GM23248 (cell line): ENCODE data around the gene TMC8. TPM values are rescaled to one million over a fixed set of nuclear protein-coding genes. Genes with fewer than 3 reads are reported as not detected.

ENCODE experiments used
- DNase-seq: peaks from one replicate; pipeline ENCODE4 v3.0.0-alpha.2; 2015
- H2AFZ ChIP-seq: fragments of 200-600 bp; sonication (generic); 2 replicates; pipeline ENCODE4 v1.6.1; 2016; ENCODE audit warnings: antibody characterized with exemption
- H3F3A ChIP-seq: fragments of 200-600 bp; sonication (generic); 2 replicates; pipeline ENCODE4 v1.6.1; 2016; ENCODE audit warnings: mild to moderate bottlenecking, antibody characterized with exemption, mixed run types; ENCODE audit not compliant: insufficient read depth
- H3K27ac ChIP-seq: fragments of 200-600 bp; sonication (generic); 2 replicates; pipeline ENCODE4 v1.5.1; 2016; ENCODE audit warnings: mild to moderate bottlenecking
- H3K27me3 ChIP-seq: fragments of 200-600 bp; sonication (generic); replicated peaks from 2 replicates; pipeline ENCODE4 v1.6.1; 2016; ENCODE audit warnings: mild to moderate bottlenecking; ENCODE audit not compliant: insufficient read depth
- H3K36me3 ChIP-seq: fragments of 200-600 bp; sonication (generic); 2 replicates; pipeline ENCODE4 v1.6.1; 2016; ENCODE audit warnings: low read depth, mild to moderate bottlenecking
- H3K4me1 ChIP-seq: fragments of 200-600 bp; sonication (generic); 2 replicates; pipeline ENCODE4 v1.6.1; 2016; ENCODE audit warnings: mild to moderate bottlenecking; ENCODE audit not compliant: insufficient read depth
- H3K4me2 ChIP-seq: fragments of 200-600 bp; sonication (generic); one replicate; pipeline ENCODE4 v1.6.1; 2016; ENCODE audit warnings: mild to moderate bottlenecking; ENCODE audit not compliant: unreplicated experiment
- H3K4me3 ChIP-seq: fragments of 200-600 bp; sonication (generic); 2 replicates; pipeline ENCODE4 v1.5.1; 2016; ENCODE audit warnings: mild to moderate bottlenecking
- H3K79me2 ChIP-seq: fragments of 200-600 bp; sonication (generic); 2 replicates; pipeline ENCODE4 v1.6.1; 2016; ENCODE audit warnings: mild to moderate bottlenecking; ENCODE audit not compliant: insufficient read depth
- H3K9ac ChIP-seq: fragments of 200-600 bp; sonication (generic); 2 replicates; pipeline ENCODE4 v1.6.1; 2016; ENCODE audit warnings: mild to moderate bottlenecking
- H3K9me2 ChIP-seq: fragments of 200-600 bp; sonication (generic); 2 replicates; pipeline ENCODE4 v1.6.1; 2016; ENCODE audit warnings: mixed run types, mild to moderate bottlenecking, moderate library complexity; ENCODE audit not compliant: insufficient read depth
- H3K9me3 ChIP-seq: fragments of 200-600 bp; sonication (generic); one replicate; pipeline ENCODE4 v1.6.1; 2017; ENCODE audit warnings: low read depth
- H4K20me1 ChIP-seq: fragments of 200-600 bp; sonication (generic); 2 replicates; pipeline ENCODE4 v1.6.0; 2016; ENCODE audit not compliant: insufficient read depth
- EZH2 ChIP-seq: fragments of 200-600 bp; sonication (generic); IDR thresholded peaks from 2 replicates; pipeline ENCODE4 v1.6.1; 2018; ENCODE audit warnings: antibody characterized with exemption, mild to moderate bottlenecking; ENCODE audit not compliant: insufficient read depth, poor library complexity, severe bottlenecking
- EZH2phosphoT487 ChIP-seq: fragments of 200-600 bp; sonication (generic); IDR thresholded peaks from 2 replicates; pipeline ENCODE4 v1.6.1; 2018; ENCODE audit warnings: antibody characterized with exemption, moderate library complexity, mild to moderate bottlenecking, low read depth; ENCODE audit not compliant: insufficient read depth
- WGBS, 2 experiments: methylation state at CpG; one replicate each; pipeline ENCODE4 v1.1.6; 2015 to 2017; ENCODE audit warnings: low lambda C conversion rate in 2 of 2, low coverage in 1 of 2; ENCODE audit errors: missing lambda C conversion rate in 2 of 2; 5-methylcytosine and 5-hydroxymethylcytosine counted together
- in situ Hi-C: fragments of 300-500 bp; cut with MboI; formaldehyde crosslinking; loops from 2 replicates; pipeline ENCODE4 v1.15.0; 2020
- polyA plus RNA-seq: library from polyadenylated mRNA; unstranded; fragments of >200 nt; fragmentation: Nextera tagmentation; extraction: Ambion mirVana; gene quantifications from 2 replicates; pipeline ENCODE4 v1.2.1, GENCODE V29; 2016
- total RNA-seq: library from RNA; depleted of rRNA; stranded (reverse); fragments of >200 nt; shearing (Covaris generic); gene quantifications from 2 replicates; pipeline ENCODE4 v1.2.3, GENCODE V29; 2014

TMC8 gene
- total and polyA plus RNA-seq, 2 experiments from 2014 or later: not detected

- Histone ChIP-seq H3F3A (no peaks in the 10 kb centered on the region), H2AFZ (no peak overlapping the region), H3K79me2 (no peaks in the 10 kb centered on the region), H3K4me3 (no peak overlapping the region), H3K9me3 (no peaks in the 10 kb centered on the region), H3K9me2 (no peaks in the 10 kb centered on the region), H3K4me1 (no peaks in the 10 kb centered on the region), H3K36me3 (no peaks in the 10 kb centered on the region), H3K27me3 (peaks cover 5% of the 10 kb centered on the region; the same call in 1 of the 2 replicates), H3K9ac (no peak overlapping the region), H4K20me1 (no peaks in the 10 kb centered on the region), H3K4me2 (no peak overlapping the region), H3K27ac (no peak overlapping the region)
- TF ChIP-seq EZH2phosphoT487: no peak
- no peak for TF ChIP-seq EZH2
- WGBS, 2 experiments: 89 to 91% methylated on average over 21 of the region's 21 CpGs
- in situ Hi-C loops: no loop called here
- no peak for DNase-seq
Observed at GRCh38 chr17:78143214-78144146, 12.9 kb downstream of the TMC8 start.

GRCh38 chr17:78144147-78144719 is 13.7 kb downstream of the TMC8 start:
- Histone ChIP-seq H4K20me1 (no peaks in the 10 kb centered on the region), H2AFZ (no peak overlapping the region)
- 66 to 69% methylated on average over 10 to 11 of the region's 11 CpGs for WGBS, 2 experiments

GRCh38 chr17:78144736-78145641 is 14.4 kb downstream of the TMC8 start:
- H3F3A ChIP-seq: no peaks in the 10 kb centered on the region
- no peak for DNase-seq
- no peaks in the 10 kb centered on the region for H3K9me3 ChIP-seq
- H3K27ac ChIP-seq: no peak overlapping the region
- H3K79me2 ChIP-seq: no peaks in the 10 kb centered on the region
- no peak overlapping the region for H2AFZ ChIP-seq
- TF ChIP-seq EZH2: no peak
- no peak for TF ChIP-seq EZH2phosphoT487
- in situ Hi-C loops: no loop called here
- no peaks in the 10 kb centered on the region for H3K36me3 ChIP-seq
- H3K9me2 ChIP-seq: no peaks in the 10 kb centered on the region
- no peak overlapping the region for H3K4me3 ChIP-seq
- H3K27me3 ChIP-seq: peaks cover 5% of the 10 kb centered on the region; the same call in 1 of the 2 replicates
- H3K4me1 ChIP-seq: no peaks in the 10 kb centered on the region
- no peak overlapping the region for H3K4me2 ChIP-seq
- WGBS, 2 experiments: 72 to 77% methylated on average over 15 to 18 of the region's 18 CpGs
- no peak overlapping the region for H3K9ac ChIP-seq
- no peaks in the 10 kb centered on the region for H4K20me1 ChIP-seq

More at GRCh38 chr17:78144147-78144719, 13.7 kb downstream of the TMC8 start:
- Histone ChIP-seq H3K27me3 (peaks cover 5% of the 10 kb centered on the region; the same call in 1 of the 2 replicates), H3K9me2 (no peaks in the 10 kb centered on the region), H3K36me3 (no peaks in the 10 kb centered on the region), H3K27ac (no peak overlapping the region), H3K4me3 (no peak overlapping the region), H3K4me1 (no peaks in the 10 kb centered on the region), H3F3A (no peaks in the 10 kb centered on the region), H3K79me2 (no peaks in the 10 kb centered on the region), H3K4me2 (no peak overlapping the region), H3K9me3 (no peaks in the 10 kb centered on the region), H3K9ac (no peak overlapping the region)
- in situ Hi-C loops: no loop called here
- no peak for TF ChIP-seq EZH2phosphoT487
- no peak for TF ChIP-seq EZH2
- peak; percentile 41 for DNase-seq

- 67 to 79% methylated on average over 7 of the region's 7 CpGs for WGBS, 2 experiments
- Histone ChIP-seq H3K9me3 (no peaks in the 10 kb centered on the region), H2AFZ (no peak overlapping the region), H3K27ac (no peak overlapping the region), H3K9me2 (no peaks in the 10 kb centered on the region), H4K20me1 (no peaks in the 10 kb centered on the region), H3K27me3 (peaks cover 5% of the 10 kb centered on the region; the same call in 1 of the 2 replicates), H3K4me1 (peaks cover 2% of the 10 kb centered on the region), H3K4me2 (no peak overlapping the region), H3F3A (no peaks in the 10 kb centered on the region), H3K36me3 (no peaks in the 10 kb centered on the region), H3K4me3 (no peak overlapping the region), H3K79me2 (no peaks in the 10 kb centered on the region), H3K9ac (no peak overlapping the region)
- no peak for DNase-seq
- TF ChIP-seq EZH2phosphoT487: no peak
- no peak for TF ChIP-seq EZH2
- in situ Hi-C loops: no loop called here
Observed at GRCh38 chr17:78146471-78146869, 15.9 kb downstream of the TMC8 start.
